ENCODE data around the gene SDC3.
"Not testable (repeated sequence)": the region's sequence is repeated elsewhere in the genome, so short reads cannot be mapped to it uniquely, and the experiment has no call there.

The SDC3 gene, protein sequence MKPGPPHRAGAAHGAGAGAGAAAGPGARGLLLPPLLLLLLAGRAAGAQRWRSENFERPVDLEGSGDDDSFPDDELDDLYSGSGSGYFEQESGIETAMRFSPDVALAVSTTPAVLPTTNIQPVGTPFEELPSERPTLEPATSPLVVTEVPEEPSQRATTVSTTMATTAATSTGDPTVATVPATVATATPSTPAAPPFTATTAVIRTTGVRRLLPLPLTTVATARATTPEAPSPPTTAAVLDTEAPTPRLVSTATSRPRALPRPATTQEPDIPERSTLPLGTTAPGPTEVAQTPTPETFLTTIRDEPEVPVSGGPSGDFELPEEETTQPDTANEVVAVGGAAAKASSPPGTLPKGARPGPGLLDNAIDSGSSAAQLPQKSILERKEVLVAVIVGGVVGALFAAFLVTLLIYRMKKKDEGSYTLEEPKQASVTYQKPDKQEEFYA

DNA sequence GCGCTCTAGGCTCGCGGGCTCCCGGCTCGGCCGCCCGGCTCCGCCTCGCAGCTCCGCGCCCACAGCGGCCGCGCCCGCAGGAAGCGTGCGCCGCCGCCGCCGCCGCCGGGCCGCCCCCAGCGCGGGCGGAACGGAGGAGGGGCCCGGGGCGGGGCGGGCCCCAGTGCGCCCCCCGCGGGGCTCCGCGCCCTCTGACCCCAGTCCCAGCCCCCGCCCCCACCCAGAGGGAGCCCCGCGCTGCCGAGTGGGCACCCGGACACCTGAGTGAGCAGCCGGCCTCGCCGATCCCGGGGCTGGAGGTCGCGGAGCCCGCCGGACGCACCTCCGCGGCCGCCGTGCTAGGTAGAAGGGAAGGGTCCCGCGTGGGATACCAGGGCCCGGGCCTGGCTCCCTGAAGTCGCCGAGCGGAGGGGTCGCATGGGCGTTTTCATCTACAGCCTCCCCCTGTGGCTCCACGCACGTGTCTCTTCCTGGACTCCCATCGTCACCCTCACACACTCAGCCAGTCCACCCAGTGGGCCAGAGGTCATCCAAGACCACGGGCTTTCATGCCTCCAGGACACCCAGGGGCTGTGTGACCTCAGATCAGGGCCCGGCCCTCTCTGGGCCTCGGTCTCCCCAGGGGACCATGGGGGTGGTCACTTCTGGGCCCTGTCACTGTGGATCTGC, at the start of gene SDC3:
TSS of gene SDC3 (minus strand) at position 63 of the 669 bp plus-strand sequence. CDS start 172 bp downstream, outside the sequence.
- no peak for DNase-seq

GRCh38 chr1:30957560-30958222, 49.1 kb upstream of the SDC3 start:
- no peak for DNase-seq

- peak; percentile 25 for DNase-seq
Observed at GRCh38 chr1:30955448-30956015, 47.0 kb upstream of the SDC3 start.

- no peak for DNase-seq
Observed at GRCh38 chr1:30953685-30954084, 45.1 kb upstream of the SDC3 start.

DNA sequence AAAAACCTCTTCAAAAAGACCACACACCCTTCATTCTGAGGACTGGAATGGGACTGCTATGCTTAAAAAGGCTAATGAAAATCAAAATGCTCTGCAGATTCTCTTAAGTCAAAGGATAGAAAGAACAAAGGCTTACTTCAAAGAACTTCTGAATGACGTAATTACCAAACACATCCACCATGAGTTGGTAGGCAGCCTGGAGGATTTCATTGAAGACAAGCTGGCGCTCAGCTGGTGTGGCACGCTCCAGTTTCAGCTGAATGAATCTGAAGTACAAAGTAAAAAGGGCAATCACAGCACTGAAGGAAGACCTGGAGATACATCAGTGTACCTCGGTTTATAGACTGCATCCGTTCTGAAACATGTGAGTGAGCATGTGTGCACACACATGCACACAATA, 43.5 kb upstream of the SDC3 start:
- DNase-seq: no peak

DNA sequence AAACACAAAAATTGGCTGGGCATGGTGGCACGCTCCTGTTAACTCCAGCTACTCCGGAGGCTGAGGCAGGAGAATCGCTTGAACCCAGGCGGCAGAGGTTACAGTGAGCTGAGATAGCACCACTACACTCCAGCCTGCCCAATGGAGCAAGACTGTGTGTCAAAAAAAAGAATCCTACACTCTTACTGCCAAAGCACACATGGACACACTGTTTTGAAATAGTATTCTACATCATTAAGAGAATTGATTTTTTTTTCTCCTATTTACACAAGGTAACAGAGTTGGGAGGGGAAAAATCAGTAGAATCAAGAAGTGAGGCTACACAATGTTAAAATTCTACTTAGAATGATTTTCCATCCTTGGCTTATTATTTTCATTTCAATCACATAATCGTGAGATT, 42.1 kb upstream of the SDC3 start:
- no peak for DNase-seq

DNA sequence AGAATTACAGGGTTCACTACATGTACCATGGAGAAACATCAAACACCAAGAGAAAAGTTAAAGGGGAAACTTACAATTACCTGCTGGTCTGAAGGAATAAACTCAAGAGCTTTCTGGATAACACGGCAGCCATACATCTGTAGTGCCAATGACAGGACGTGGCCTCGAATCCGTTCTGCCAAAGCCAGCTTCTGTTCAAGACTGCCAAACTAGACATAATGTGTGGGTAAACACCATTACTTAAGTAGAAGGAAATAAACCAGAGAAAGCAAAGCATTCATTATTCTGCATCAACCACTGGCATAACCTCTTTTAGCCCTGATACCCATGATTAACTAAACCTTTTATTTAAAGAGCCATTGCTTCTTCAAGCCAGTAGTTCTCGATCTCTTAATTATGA, 41.5 kb upstream of the SDC3 start:
- no peak for DNase-seq

GRCh38 chr1:30949487-30949838, 40.9 kb upstream of the SDC3 start:
- not testable (repeated sequence) for DNase-seq

GRCh38 chr1:30948813-30949486, 40.4 kb upstream of the SDC3 start:
- not testable (repeated sequence) for DNase-seq

DNA sequence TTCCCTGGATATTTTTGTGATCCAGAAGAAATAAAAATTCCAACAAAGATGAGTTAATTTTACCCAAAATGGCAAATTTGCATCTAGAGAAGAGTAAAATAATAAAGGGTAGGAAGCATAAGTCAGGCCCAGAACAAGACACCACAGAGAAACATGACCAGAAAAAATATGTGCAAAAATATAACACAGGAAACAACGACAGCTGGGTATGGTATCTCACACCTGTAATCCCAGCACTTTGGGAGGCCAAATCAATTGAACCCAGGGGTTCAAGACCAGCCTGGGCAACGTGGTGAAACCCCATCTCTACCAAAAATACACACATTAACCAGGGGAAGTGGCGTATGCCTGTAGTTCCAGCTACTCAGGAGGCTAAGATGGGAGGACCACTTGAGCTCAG, 39.7 kb upstream of the SDC3 start:
- no peak for DNase-seq

- no peak for DNase-seq
Observed at GRCh38 chr1:30947212-30947611, 38.7 kb upstream of the SDC3 start.

DNA sequence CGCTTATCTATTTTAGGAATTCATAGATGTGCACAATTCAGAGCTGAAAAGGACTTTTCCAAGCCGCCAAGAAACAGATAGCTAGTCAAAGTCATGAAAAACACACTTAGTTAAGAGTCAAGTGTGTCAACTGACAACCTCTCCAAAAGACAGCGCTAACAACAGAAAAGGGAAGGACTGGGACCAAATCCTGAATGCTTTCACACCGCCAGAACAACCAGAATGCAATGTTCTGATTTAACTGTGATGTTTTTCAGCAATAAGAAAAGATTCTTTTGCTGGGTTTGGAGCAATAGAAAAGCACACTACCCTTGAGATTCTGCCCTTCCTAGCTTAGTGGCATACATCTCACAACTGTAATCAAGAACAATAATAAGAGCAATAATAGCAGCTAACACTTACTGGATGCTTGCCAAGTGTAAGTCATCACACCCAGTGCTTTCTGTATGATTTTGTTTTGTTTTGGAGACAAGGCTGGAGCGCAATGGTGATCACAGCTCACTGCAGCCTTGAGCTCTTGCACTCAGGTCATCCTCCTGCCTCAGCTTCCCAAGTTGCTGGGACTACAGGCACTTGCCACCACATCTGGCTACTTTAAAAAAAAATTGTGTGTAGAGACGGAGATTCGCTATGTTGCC, 33.9 kb upstream of the SDC3 start:
- DNase-seq: no peak

DNA sequence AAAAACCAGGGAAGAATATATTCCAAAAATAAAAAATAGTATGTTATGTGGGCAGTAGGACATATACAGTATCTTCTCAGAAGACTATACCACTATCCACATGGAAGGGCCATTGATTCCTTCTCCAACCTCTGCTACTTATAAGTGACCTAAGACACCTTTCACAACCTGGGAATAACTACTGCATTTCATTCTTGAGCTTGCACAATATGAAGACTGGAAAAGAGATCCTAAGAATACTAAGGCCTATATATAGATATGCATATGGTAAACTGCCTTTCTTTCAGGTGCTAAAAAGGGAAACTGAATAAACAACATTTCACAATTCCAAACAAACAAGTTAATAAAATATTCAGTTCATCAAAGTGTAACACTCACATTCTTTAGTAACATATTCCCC, 32.0 kb upstream of the SDC3 start:
- no peak for DNase-seq

GRCh38 chr1:30936541-30937171, 28.1 kb upstream of the SDC3 start:
- DNase-seq: no peak

- not testable (repeated sequence) for DNase-seq
Observed at GRCh38 chr1:30935758-30936157, 27.2 kb upstream of the SDC3 start.

GRCh38 chr1:30934613-30935012, 26.1 kb upstream of the SDC3 start:
- no peak for DNase-seq

- peak; percentile 42 for DNase-seq
Observed at GRCh38 chr1:30933874-30934252, 25.3 kb upstream of the SDC3 start.

DNA sequence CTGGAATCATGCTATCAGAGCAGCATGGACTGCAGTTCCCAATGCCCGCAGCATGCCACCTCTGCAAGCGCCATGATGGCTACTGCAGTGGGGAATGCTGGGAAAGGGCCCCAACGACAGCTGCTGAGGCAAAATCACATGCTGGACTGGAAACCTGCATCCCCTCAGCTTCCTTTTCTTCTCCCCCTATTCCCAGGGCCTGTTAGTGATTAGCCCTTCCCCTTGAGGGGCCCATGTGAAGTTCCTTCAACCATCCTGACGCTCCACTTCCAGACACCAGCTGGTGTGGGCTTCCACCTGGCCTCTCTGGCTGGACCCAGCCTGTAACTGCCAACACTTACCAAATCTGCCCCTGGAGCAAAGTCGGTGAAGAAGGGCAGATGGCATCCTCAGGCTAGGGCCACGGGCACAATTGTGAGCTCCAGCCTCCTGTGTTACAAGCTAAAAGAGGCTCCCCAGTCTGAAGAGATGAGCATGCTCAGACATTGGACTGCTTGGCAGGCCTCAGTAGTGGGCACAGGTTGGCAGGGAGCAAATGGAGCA, 22.1 kb upstream of the SDC3 start:
- no peak for DNase-seq

- DNase-seq: no peak
Observed at GRCh38 chr1:30929944-30930525, 21.5 kb upstream of the SDC3 start.

GRCh38 chr1:30929135-30929889, 20.8 kb upstream of the SDC3 start:
- peak; percentile 48 for DNase-seq

- no peak for DNase-seq
Observed at GRCh38 chr1:30928789-30929134, 20.2 kb upstream of the SDC3 start.
